GM21528 (cell line): ENCODE measurements around the gene SP2.

Experiments
- ATAC-seq: cut with Tn5 transposase; IDR thresholded peaks from one replicate; pipeline ENCODE4 v1.9.1; 2021; ENCODE audit warnings: mild to moderate bottlenecking, moderate library complexity; ENCODE audit not compliant: unreplicated experiment, low FRiP score

The SP2 gene

DNA sequence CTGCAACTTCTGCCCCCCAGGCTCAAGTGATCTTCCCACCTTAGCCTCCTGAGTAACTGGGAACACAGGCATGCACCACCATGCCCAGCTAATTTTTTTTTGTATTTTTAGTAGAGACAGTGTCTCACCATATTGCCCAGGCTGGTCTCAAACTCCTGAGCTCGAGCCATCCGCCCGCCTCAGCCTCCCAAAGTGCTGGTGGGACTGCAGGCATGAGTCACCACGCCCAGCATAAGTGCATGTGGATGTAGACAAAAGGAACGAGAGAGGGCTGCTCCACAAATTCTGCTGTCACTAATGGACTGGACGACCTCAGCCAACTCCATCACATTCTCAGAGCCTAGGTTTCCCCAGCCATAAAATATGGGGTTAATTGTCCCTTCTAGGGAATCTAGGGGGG lies 7.7 kb upstream of the SP2 start:
- no peak for ATAC-seq

DNA sequence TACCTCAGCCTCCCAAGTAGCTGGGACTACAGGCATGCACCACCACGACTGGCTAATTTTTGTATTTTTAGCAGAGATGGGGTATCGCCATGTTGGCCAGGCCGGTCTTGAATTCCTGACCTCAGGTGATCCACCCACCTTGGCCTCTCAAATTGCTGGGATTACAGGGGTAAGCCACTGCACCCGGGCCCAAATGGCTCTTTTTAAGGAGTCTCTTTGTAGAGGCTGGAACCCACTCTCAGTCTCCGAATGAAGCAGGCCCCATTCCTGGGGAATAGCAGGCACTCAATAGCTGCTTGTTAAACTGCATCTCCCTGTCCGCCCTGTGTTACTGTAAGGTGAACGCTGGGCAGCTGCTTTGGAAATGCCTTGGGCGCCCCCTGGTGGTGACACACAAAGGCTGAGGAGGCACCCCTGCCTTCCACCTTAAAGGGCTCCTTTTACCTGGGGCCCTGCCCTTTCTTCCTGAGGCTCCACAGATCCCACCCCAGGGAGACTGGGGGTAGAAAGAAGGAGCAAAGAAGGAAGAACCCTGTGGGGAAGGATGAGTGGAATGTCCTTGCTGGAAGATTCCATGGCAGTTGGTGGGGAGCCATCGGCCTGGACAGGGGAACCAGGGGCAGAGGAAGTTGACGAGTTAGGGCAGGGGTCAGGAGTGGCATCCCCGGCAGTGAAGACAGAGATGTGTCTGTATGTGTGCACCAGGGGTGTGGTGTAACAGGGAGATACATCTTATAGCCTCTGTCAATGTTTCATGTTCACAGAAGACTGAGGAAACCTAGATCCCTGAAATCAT lies 6.1 kb upstream of the SP2 start:
- no peak for ATAC-seq

DNA sequence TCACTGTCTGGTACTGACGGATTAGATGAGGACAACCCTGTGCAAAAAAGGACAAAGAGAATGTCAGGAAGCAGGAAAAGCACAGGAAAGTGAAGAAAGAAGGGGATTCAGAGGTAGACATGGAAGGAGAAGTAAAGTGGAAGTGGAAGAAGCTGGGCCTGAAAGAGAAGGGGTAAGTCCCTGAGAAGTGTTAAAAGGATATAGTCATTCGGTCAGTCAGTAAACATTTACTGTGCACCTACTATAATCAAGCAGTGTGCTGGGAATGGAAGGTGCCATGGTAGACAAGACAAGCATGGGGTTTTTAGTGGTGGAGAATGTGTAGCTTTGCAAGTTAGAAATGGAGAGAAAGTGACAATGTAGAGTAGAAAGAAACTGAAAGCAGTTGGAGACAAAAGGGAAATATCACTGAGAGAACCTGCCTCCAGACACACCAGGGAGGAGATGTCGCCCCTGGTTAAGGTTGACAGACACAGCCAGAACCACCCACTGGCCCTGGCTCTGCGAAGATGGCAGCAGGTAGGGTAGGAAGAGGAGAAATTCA lies 4.4 kb upstream of the SP2 start:
- ATAC-seq: no peak

DNA sequence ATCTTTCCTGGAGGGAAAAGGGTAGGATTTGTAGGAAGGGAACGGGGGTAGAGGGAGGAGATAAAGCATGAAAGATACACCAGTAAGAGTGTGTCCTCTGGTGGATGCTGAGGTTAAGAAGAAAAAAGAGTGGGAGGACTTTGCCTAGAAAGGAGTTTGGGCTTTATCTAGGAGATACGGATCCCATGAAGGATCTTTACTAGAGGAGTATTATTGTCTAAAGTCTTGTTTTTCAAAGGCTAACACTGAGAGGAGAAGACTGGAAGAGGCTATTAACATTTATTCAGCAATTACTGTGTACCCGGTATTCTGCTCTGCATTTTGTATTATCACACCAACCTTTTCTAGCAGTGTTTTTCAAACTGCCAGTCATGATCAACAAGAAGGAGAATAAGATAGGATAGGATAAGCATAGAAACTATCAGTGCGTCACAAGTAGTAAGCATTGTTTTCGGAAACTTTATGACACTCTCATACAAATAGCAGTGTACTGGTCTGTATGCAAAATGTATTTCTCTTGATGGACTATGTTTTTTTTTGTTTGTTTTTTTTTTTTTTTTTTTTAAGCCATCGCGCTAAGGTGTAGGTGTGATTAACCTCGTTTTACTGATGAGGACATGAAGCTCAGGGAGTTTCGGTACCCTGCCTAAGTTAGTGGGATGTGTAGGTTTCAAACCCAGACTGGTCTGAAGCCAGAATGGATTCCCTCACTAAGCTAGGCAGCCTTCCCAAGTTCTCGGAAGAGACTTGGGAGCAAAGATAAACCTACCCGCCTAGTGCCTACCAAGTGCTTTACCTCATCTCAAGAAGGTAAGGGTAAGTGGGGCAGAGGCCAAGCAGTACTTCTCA lies 1.3 kb upstream of the SP2 start:
- no peak for ATAC-seq

DNA sequence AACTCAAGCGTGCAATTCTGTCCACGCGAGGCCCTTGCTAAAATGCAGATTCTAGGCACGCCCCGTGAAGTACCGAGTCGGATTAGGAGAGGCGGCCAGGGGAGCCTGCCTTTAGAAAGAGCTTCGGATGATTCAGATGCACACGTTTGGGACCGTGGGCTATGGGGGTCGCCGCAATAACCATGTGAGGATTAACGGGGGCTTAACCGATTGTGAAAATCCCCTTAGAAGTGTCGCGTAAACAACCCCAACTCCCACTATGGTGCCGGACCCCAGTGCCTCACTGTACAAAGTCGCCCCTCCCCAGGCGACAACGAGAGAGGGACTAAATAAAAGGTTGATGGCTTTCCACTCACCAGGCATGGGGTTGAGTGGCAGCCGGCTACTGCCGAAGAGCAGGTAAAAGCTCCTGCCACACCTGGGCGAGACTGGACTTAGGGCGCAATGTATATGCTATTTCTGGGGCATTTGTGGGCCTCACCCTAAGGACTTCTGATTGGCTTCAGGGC lies 635 bp upstream of the SP2 start:
- peak; percentile 4 for ATAC-seq

DNA sequence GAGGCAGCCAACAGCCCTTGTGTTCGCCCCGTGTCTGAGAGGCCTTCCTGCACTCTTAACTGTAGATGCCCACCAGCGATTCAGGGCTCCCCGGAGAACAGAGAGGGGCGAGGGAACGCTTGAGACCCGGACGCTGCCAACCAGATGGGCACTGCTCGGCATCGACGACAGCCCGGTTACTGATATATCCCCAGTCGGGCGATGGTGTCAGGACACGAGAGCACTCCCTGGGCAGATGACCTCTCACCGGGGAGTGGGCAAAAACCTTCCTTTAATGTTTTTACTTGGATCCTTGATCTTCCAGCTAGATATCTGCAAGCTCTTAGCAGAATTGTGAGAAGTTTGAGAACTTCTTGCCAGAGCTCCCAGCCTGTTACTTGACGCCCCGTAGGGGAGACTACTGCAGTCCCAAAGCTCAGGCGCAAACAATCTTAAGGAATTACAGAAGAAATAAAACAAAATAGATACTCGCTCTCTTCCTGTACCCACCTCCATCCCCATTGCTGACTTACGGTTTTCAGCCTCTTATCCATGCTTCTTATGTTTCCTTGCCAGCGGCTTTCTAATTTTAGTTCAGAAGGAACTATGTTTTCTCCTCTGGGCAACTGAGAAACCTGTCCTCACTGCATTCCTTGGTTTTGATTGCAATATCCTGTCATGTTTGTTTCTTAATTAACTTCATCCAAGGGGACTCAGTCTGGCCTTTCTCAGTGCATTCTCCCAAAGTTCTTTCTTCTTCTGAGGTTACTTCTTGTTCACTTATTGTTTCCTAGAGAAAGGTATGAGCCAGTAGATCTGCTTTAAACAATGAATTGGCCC lies 845 bp downstream of the SP2 start:
- no peak for ATAC-seq

DNA sequence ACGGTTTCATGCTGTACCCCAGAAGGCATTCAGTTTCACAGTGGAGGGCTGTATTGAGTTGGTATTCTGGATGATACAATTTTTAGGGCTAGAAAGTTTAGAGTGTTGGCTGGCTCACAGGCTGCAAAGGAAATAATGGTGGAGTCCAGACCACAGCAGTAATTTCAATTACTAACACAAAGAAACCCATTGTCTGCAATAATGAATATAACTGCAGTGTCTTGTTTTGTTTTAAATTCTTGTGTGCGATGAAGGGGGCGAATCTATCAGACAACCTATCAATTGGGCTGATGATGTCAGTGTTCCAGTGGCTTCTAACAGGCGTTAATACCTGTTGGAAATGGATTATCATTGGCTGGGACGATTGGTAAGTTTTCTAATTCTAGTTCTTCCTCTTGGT lies 1.5 kb downstream of the SP2 start:
- ATAC-seq: no peak

DNA sequence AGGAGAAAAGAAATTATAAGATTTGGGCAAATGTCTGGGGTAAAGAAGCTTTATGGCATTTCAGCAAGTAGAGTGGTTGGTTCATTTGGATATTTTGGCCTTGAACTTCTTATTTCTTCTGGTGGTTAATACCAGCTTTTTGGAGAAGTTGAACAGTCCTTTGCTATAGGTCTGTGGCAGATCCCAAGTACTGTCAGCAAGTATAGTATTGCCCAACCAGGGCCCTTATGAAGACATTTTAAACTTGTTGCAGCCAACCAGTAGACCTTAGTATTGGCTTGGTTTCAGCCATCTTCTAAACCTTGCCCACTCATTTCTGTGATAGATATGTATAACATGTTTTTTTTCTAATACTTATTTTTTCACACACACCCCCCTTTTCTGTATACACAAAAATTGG lies 2.2 kb downstream of the SP2 start:
- no peak for ATAC-seq

- no peak for ATAC-seq
Observed at GRCh38 chr17:47899643-47900042, 3.6 kb downstream of the SP2 start.

- no peak for ATAC-seq
Observed at GRCh38 chr17:47901423-47901822, 5.4 kb downstream of the SP2 start.

- no peak for ATAC-seq
Observed at GRCh38 chr17:47902039-47902744, 6.2 kb downstream of the SP2 start.

DNA sequence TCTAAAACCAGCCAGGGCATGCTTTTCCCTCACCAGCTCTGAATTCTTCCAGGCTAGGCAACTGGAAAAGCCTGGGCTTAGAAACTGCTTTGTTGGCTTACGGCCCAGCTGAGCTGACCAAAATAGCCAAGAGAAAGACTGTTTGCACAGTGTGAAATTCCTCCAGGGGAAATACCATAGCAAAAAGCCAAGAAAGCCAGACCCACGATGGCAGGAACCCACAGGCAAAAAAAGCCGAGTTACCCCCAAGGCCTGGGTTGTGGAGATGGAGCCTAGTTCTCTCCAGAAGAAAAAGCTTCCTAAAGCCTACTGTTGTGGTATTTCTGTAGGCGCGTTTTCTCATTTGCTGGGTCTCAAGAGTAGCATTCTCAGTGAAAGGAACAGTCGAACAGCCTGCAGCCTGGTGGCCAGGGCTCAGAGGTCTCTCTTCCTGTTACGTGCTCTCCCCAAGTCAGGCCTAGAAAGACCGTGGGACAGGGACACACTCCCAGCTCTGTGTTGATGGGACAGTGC lies 9.2 kb downstream of the SP2 start:
- no peak for ATAC-seq

GRCh38 chr17:47906443-47906842 lies 10.4 kb downstream of the SP2 start:
- no peak for ATAC-seq

- ATAC-seq: no peak
Observed at GRCh38 chr17:47907932-47908562, 12.0 kb downstream of the SP2 start.

DNA sequence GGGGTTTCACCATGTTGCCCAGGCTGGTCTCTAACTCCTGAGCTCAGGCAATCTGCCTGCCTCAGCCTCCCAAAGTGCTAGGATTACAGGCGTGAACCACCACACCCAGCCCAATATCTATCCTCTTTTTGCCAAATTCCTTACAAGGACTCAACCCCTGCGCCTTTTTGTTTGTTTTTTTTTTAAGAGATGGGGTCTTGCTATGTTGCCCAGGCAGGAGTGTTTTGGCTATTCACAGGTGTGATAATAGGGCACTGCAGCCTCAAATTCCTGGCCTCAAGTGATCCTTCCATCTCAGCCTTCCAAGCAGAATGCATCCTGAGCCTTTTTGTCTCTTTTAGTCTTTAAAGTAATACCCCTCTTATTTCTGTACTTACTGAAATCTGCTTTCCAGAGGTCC lies 17.0 kb downstream of the SP2 start:
- ATAC-seq: no peak

DNA sequence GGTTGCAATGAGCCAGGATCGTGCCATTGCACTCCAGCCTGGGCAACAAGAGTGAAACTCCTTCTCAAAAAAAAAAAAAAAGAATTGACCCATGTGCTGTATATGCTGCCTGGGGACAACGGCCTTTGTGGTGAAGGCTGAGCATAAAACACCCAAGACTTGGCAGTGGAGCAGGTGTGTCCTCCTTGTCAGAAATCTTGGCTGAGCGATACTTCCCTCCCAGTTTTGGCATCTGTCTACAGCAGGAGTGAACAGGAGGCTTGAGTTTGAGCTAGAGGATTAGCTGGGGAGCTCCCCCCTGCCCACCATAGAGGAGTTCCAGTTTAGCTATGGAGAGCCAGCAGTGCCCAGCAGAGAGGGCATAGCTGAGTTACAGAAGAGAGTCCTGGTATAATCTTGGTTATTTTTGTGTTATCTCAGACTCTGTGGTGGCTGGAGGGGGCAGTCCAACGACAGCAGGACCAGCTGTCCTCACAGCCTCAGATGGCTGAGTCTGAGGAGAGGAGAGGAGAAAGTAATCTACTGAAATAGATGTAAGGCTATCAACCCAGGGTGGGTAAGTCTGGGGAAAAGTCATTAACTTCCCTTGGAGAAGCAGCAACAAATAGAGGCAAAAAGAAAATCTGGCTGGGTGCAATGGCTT lies 18.4 kb downstream of the SP2 start:
- ATAC-seq: no peak

GRCh38 chr17:47915776-47916398 lies 19.9 kb downstream of the SP2 start:
- ATAC-seq: no peak

- no peak for ATAC-seq
Observed at GRCh38 chr17:47916489-47917208, 20.6 kb downstream of the SP2 start.
